PC-9 (cell line): ENCODE results near the gene ZNF587. TPM values are rescaled to one million over a fixed set of nuclear protein-coding genes. Genes with fewer than 3 reads are reported as not detected.
A peak's percentile ranks its signal among the peaks of the same experiment; 100 is the strongest.
"Not testable (repeated sequence)": the region's sequence is repeated elsewhere in the genome, so short reads cannot be mapped to it uniquely, and the experiment has no call there.

ENCODE experiments used
- BruUV-seq: library from RNA; stranded (reverse); fragments of 400-500 nt; replicated peaks from 2 replicates; lab custom pipeline; 2021; lab: Mats Ljungman, UMichigan
- CTCF ChIA-PET: fragments of 300-600 bp; sonication (Branson Sonifier 250); formaldehyde crosslinking; loops from one replicate; lab custom pipeline; 2022; ENCODE audit warnings: antibody characterized with exemption; lab: Charles Lee
- POLR2A ChIA-PET: fragments of 300-600 bp; sonication (Branson Sonifier 250); formaldehyde crosslinking; loops from one replicate; lab custom pipeline; 2022; ENCODE audit warnings: antibody characterized with exemption; ENCODE audit not compliant: unreplicated experiment; lab: Charles Lee
- DNase-seq, 2 experiments: peaks; one replicate each; pipeline versions ENCODE4 v3.0.0 to v3.0.0-alpha.2; 2015 to 2022; ENCODE audit warnings: mixed read lengths in 1 of 2
- H2AFZ ChIP-seq: fragments of 200-600 bp; sonication (generic); 2 replicates; pipeline ENCODE4 v1.8.1; 2017; ENCODE audit warnings: antibody characterized with exemption
- H3F3A ChIP-seq: fragments of 200-600 bp; sonication (generic); 2 replicates; pipeline ENCODE4 v1.8.1; 2017; ENCODE audit warnings: antibody characterized with exemption, mild to moderate bottlenecking, low read depth; ENCODE audit not compliant: insufficient read depth
- H3K27ac ChIP-seq: fragments of 200-600 bp; sonication (generic); 2 replicates; pipeline ENCODE4 v1.6.1; 2016; ENCODE audit warnings: mixed run types
- H3K27me3 ChIP-seq: fragments of 200-600 bp; sonication (generic); 2 replicates; pipeline ENCODE4 v1.6.1; 2016; ENCODE audit warnings: low read depth, mixed run types; ENCODE audit not compliant: insufficient read depth
- H3K36me3 ChIP-seq: fragments of 200-600 bp; sonication (generic); 2 replicates; pipeline ENCODE4 v1.6.1; 2016; ENCODE audit warnings: low read depth, mixed run types
- H3K4me1 ChIP-seq: fragments of 200-600 bp; sonication (generic); replicated peaks from 2 replicates; pipeline ENCODE4 v1.6.1; 2016; ENCODE audit warnings: mixed run types; ENCODE audit not compliant: insufficient read depth
- H3K4me2 ChIP-seq: fragments of 200-600 bp; sonication (generic); 2 replicates; pipeline ENCODE4 v1.6.1; 2017; ENCODE audit warnings: mixed run types
- H3K4me3 ChIP-seq: fragments of 200-600 bp; sonication (generic); 2 replicates; pipeline ENCODE4 v1.6.1; 2016; ENCODE audit warnings: mixed run types
- H3K79me2 ChIP-seq: fragments of 200-600 bp; sonication (generic); 2 replicates; pipeline ENCODE4 v1.6.1; 2017; ENCODE audit warnings: low read depth, mixed run types
- H3K9me2 ChIP-seq: fragments of 200-600 bp; sonication (generic); 2 replicates; pipeline ENCODE4 v1.8.1; 2017; ENCODE audit warnings: mild to moderate bottlenecking; ENCODE audit not compliant: insufficient read depth
- H3K9me3 ChIP-seq: fragments of 200-600 bp; sonication (generic); 2 replicates; pipeline ENCODE4 v1.8.1; 2016; ENCODE audit warnings: low read depth; ENCODE audit not compliant: insufficient read depth
- H4K20me1 ChIP-seq: fragments of 200-600 bp; sonication (generic); 2 replicates; pipeline ENCODE4 v1.8.1; 2017; ENCODE audit not compliant: insufficient read depth
- EZH2 ChIP-seq: fragments of 200-600 bp; sonication (generic); IDR thresholded peaks from 2 replicates; pipeline ENCODE4 v1.8.0; 2017; ENCODE audit warnings: antibody characterized with exemption, low read depth
- intact Hi-C: fragments of 100-400 bp; cut with micrococcal nuclease; formaldehyde crosslinking; loops from one replicate; pipeline ENCODE4 v1.10.0; 2022; ENCODE audit not compliant: unreplicated experiment
- total RNA-seq: library from RNA; stranded (reverse); gene quantifications from 2 replicates; pipeline ENCODE4 v1.2.3, GENCODE V29; 2021
- TF ChIP-seq, protein P1 (sequence below): fragments of 200-600 bp; sonication (generic); conservative IDR thresholded peaks from 2 replicates; pipeline ENCODE4 v1.6.1; 2017; ENCODE audit warnings: mixed run types, antibody characterized with exemption, mild to moderate bottlenecking, moderate library complexity

ZNF587 gene
- total RNA-seq, 1 experiment from 2014 or later, result 68.0 TPM

DNA sequence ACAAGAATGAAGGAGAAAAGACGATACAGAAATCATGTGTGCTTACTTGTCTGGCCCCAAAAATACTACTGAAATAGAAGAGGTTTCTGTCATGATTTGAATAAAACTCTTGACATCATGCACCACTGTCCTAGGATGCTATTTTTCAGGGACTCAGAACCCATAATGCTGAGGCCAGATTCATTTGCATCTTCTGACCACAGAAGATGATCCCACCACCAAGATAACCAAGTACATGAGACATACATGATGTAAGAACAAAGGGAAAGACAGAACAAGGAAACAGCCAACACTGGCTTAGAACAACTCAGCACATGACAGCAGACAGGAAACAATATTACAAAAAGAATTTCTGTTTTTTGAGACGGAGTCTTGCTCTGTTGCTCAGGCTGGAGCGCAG is 37.4 kb upstream of the ZNF587 start:
- H3K4me3 ChIP-seq, result no peak overlapping the region
- POLR2A ChIA-PET, result interaction anchor here (1.2 kb wide), 1 partner anchor 43 kb away, joined by 11 read pairs; the partner anchor contains the start of gene ZNF586
- H2AFZ ChIP-seq, result no peak overlapping the region
- H3K36me3 ChIP-seq, result peaks cover 35% of the 10 kb centered on the region; the same call in 1 of the 2 replicates
- peaks cover 14% of the 10 kb centered on the region for H3K4me1 ChIP-seq
- CTCF ChIA-PET, result no interaction called here
- peaks cover 12% of the 10 kb centered on the region for H3K79me2 ChIP-seq
- no TSS peak for BruUV-seq
- TF ChIP-seq EZH2, result no peak
- TF ChIP-seq, protein P1, sequence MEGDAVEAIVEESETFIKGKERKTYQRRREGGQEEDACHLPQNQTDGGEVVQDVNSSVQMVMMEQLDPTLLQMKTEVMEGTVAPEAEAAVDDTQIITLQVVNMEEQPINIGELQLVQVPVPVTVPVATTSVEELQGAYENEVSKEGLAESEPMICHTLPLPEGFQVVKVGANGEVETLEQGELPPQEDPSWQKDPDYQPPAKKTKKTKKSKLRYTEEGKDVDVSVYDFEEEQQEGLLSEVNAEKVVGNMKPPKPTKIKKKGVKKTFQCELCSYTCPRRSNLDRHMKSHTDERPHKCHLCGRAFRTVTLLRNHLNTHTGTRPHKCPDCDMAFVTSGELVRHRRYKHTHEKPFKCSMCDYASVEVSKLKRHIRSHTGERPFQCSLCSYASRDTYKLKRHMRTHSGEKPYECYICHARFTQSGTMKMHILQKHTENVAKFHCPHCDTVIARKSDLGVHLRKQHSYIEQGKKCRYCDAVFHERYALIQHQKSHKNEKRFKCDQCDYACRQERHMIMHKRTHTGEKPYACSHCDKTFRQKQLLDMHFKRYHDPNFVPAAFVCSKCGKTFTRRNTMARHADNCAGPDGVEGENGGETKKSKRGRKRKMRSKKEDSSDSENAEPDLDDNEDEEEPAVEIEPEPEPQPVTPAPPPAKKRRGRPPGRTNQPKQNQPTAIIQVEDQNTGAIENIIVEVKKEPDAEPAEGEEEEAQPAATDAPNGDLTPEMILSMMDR, result no peak
- no peaks in the 10 kb centered on the region for H3K27me3 ChIP-seq
- H3K9me3 ChIP-seq, result no peaks in the 10 kb centered on the region
- intact Hi-C loops, result no loop called here
- no peak overlapping the region for H3K4me2 ChIP-seq
- no peaks in the 10 kb centered on the region; the same call in 1 of the 2 replicates for H4K20me1 ChIP-seq
- no peaks in the 10 kb centered on the region for H3K9me2 ChIP-seq
- no peak overlapping the region for H3K27ac ChIP-seq
- no peak for DNase-seq
- no peaks in the 10 kb centered on the region; the same call in 1 of the 2 replicates for H3F3A ChIP-seq

GRCh38 chr19:57812975-57813820 is 36.5 kb upstream of the ZNF587 start:
- DNase-seq, H3K9me2 ChIP-seq, H4K20me1 ChIP-seq, H2AFZ ChIP-seq, H3K9me3 ChIP-seq, H3F3A ChIP-seq, H3K27ac ChIP-seq, BruUV-seq, intact Hi-C loops, H3K27me3 ChIP-seq, CTCF ChIA-PET: not testable (repeated sequence)
- peaks cover 28% of the 10 kb centered on the region; the same call in 1 of the 2 replicates for H3K36me3 ChIP-seq
- H3K4me1 ChIP-seq, result peaks cover 14% of the 10 kb centered on the region
- H3K79me2 ChIP-seq, result peaks cover 12% of the 10 kb centered on the region
- H3K4me2 ChIP-seq, result peak overlapping the region; percentile 92
- H3K4me3 ChIP-seq, result peak overlapping the region; percentile 80; the same call in 1 of the 2 replicates
- POLR2A ChIA-PET, result interaction anchor here (1.2 kb wide), 1 partner anchor 44 kb away, joined by 11 read pairs; the partner anchor contains the start of gene ZNF586

DNA sequence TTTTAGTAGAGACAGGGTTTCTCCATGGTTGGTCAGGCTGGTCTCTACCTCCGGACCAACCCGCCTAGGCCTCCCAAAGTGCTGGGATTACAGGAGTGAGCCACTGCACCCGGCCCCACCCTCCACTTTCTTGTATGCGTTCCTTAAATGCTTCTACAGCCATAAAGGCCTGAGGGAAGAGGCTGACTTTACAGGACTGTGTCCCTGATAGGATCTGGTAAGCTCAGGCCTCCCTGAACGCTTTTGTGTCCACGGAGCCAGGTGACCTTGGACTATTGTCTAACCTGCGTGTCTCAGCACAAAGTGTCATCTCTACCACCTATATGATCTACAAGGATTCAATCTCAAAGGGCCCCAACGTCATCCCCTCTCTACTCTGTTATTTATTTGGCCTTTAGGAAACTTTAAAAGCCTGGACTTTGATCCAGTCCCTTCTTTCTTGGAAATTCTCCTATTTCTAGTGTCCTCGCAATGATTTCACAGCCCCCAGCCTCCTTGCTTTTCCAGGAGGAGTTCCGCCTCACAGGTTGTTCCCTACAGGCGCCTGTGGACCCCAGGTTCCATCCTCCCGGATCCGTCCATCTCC is 35.6 kb upstream of the ZNF587 start:
- H3K4me3 ChIP-seq, result peak overlapping the region; percentile 80
- H4K20me1 ChIP-seq, result no peaks in the 10 kb centered on the region; the same call in 1 of the 2 replicates
- no peaks in the 10 kb centered on the region for H3K9me2 ChIP-seq
- DNase-seq, result peak; percentile 45 to 77
- POLR2A ChIA-PET, result interaction anchor here (1.2 kb wide), 1 partner anchor 10 kb away, joined by 28 read pairs; no protein-coding TSS in a partner anchor
- intact Hi-C loops, result loop anchor here (1.0 to 2.0 kb wide), 3 partner anchors 10 to 67 kb away; partner anchors contain the start of gene ZNF776
- peak overlapping the region; percentile 89 for H2AFZ ChIP-seq
- peak overlapping the region; percentile 92 for H3K4me2 ChIP-seq
- no peaks in the 10 kb centered on the region for H3K9me3 ChIP-seq
- TF ChIP-seq EZH2, result no peak
- TF ChIP-seq, protein P1, result no peak
- H3K36me3 ChIP-seq, result peaks cover 25% of the 10 kb centered on the region; the same call in 1 of the 2 replicates
- peaks cover 4% of the 10 kb centered on the region; the same call in 1 of the 2 replicates for H3F3A ChIP-seq
- CTCF ChIA-PET, result no interaction called here
- H3K27ac ChIP-seq, result peak overlapping the region; percentile 42
- H3K4me1 ChIP-seq, result peaks cover 21% of the 10 kb centered on the region
- no peaks in the 10 kb centered on the region for H3K27me3 ChIP-seq
- peaks cover 12% of the 10 kb centered on the region for H3K79me2 ChIP-seq
- no TSS peak for BruUV-seq
